Stimulated activated CD8-positive, alpha-beta memory T cell treated with anti-CD3 and anti-CD28 coated beads, Interleukin-15, amount 100 ng/mL, for 1 hour (primary cell): ENCODE results near the gene CCDC97.
A peak's percentile ranks its signal among the peaks of the same experiment; 100 is the strongest.

Experiments used
- DNase-seq: peaks from one replicate; pipeline ENCODE4 v3.0.0-alpha.2; 2020; ENCODE audit warnings: low read depth

CCDC97 gene

DNA sequence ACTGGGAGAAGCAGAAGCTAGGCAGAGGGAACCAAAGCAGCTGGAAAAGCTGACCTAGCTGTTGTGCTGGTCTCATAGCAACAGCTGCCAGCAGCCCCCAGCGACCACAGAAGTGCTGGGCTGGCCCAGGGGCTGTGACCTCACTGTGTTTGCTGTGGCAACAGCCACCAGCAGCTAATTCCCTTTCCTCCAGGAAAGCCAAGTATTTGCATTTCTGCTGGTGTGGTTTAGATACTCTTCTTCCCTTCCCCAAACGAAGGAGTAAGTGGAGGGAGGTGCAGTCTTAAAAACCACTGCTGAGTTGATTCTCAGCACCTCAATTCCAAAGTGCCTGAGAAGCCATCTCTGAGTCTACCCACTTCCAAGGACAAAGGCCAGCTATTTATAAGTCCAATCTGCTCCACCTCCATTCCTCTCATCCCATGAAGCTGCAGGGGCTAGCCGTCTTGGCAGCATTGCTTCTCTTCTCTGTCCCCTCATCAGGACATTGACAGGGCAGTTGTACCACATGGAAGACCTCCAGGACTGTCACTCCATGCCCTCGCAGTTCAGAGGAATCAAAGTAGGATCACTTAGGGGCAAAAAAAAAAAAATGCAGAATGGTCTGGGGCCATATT lies 11.5 kb upstream of the CCDC97 start:
- DNase-seq: no peak

DNA sequence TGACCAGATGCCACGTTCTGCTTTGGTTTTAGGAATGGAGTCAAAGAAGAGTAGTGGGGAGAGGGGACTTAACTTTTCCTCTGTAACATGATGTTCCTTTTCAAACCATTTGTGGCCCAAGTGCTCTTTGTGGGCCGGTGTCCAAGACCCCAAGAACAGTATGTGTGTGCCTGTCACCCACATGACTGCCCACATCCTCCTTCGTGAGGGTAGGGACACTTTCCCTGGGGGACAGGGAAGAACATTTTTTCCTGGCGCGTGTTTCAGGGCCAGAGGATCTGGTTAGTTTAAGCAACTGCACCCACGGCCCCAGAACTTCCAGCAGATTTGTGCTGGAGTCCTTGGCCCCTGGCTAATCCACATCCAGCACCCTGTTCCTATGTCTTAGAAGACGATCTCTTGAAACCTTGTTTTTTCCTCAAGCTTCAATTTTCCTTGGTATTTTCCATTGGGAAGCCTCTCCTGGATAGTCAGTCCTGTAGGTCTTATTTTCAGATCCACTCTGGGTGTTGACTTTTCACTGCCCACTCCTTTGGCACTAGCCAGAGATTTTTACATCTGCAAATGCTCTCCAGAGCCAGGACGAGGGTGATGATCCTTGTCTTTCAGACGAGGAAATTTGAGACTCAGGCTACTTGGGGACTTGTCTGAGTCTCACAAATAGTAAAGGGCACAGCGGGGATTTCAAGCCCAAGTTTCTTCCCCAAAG lies 10.8 kb upstream of the CCDC97 start:
- DNase-seq: no peak

DNA sequence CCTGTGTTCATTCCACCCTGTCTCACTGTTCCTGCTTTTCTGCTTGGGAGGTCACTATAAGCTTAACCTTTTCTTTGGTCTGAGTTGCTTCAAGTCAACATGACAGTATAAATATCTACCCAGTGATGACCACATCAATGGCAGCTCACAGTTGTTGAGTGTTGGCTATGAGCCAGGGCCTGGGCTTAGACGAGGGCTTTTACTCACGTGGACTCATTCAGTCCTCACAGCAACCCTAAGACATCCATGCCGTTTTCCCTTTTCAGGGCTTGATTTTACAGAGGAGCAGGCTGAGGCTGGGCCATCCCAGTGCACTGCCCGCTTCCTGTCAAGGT lies 10.2 kb upstream of the CCDC97 start:
- DNase-seq: no peak

DNA sequence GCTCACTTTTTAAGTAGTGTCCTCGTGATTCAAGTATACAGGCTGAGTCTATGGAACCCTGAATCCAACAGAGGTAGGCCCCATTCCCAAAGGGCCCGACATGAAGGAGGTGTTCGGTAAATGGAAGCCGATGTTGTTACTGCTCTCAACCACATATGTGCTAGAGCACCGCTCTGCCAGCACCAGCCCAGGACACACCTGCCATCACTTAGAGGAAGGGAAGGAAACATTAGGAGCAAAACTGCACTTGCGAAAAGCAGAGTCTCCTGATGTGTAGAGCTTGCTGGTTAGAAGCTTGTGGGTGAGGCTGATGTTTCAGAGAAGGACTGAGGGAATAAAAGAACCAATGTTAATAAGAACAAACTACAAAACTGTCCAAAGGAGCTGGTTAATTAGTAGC lies 9.4 kb upstream of the CCDC97 start:
- DNase-seq: no peak

DNA sequence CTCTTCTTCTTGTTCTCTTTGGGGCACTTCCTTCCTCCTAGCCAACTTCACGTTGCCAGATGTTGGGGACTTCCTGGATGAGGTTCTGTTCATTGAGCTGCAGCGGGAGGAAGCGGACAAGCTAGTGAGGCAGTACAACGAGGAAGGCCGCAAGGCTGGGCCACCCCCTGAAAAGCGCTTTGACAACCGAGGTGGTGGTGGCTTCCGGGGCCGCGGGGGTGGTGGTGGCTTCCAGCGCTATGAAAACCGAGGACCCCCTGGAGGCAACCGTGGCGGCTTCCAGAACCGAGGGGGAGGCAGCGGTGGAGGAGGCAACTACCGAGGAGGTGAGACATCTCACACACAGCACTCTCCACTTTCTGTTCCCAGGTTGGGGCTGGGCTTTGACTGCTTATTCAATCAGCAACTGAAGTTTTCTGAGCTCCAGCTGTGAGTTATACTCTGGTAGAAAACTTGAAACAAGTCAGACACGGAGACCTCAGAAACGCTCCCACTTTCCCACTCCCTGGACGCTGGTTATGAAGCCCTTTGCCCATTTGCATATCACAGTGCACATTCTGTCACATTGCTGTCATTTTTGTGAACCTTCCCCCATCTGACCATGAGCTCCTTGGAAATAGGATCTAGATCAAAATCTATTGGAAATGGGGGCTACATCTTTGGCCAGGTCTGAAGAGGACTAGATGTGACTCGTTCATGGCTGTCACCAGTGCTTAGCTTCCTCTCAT lies 7.2 kb upstream of the CCDC97 start:
- DNase-seq: no peak

DNA sequence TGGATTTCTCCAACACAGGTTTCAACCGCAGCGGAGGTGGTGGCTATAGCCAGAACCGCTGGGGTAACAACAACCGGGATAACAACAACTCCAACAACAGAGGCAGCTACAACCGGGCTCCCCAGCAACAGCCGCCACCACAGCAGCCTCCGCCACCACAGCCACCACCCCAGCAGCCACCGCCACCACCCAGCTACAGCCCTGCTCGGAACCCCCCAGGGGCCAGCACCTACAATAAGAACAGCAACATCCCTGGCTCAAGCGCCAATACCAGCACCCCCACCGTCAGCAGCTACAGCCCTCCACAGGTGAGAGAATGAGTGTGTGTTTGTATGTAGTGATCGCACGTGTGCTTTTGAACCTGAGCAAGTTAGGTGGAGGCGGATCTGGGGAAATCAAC lies 6.0 kb upstream of the CCDC97 start:
- DNase-seq: no peak

DNA sequence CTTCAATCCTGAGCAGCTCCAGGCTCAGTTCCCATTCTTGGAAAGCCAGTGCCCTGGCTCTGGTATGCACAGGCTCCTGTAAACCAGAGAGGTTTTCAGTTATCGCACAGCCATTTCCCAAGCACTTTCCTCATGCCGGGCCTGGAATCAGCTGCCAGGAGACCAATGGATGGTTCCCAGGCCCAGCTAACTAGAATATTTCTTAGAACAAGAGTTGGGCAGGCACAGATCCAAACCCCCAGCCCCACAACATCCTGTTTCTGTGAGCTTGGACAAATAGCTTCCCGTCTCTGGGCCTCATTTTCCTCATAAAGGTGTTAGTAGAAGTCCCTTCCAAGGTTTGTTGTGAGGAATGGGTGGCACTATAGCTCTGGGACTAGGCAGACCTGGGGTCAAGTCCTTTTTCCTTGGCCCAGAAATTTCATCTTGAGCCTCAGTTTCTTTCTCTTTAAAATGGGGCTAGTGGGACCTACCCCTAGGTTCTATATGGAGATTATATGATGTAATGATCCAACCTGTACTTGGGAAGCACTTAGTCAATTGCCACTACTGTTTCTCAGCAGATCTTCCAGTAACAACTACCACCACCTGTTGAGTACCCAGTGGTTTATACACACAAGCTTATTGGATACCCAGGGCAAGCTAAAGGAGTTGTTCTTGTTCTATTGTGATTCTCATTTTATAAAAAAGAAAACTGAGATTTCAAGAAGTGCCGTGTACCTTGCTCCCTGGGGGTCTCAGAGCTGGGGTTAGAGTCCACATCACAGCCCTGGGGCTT lies 5.1 kb upstream of the CCDC97 start:
- no peak for DNase-seq

DNA sequence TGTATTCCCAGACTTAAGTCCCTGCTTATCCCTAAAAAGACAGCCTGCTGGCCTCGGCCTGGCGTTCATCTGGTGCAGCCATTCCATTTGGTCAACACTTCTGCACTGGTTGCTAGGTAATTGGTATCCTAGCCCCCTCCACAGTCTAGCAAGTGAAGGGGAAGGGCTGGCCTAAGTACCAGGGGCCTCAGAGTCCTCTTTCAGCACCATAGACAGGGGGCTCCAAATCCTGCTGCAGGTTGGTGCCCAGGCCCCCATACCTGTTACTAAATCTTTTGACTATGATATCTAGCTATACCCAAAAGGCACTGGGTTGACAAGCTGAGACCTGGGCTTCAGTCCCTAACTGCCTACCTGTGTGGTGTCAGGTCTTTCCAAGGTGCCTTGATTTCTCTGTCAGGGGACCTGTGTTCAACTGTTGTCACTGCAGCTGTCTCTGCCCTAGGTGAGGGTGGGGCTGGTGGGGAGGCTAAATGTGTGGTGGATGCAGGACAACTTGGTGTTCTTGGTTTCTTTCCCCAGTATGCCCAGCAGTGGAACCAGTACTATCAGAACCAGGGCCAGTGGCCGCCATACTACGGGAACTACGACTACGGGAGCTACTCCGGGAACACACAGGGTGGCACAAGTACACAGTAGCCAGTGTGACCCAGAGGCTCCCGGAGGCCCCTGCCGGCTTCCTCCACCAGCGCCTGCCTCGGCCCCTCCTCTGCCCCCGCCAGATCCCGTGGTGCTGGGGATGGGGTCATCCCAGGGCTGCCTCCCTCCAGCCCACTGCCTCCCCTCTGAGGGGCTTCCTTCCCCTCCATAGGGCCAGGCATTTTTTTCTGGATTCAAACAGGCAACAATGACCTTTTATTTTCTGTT lies 3.8 kb upstream of the CCDC97 start:
- no peak for DNase-seq

DNA sequence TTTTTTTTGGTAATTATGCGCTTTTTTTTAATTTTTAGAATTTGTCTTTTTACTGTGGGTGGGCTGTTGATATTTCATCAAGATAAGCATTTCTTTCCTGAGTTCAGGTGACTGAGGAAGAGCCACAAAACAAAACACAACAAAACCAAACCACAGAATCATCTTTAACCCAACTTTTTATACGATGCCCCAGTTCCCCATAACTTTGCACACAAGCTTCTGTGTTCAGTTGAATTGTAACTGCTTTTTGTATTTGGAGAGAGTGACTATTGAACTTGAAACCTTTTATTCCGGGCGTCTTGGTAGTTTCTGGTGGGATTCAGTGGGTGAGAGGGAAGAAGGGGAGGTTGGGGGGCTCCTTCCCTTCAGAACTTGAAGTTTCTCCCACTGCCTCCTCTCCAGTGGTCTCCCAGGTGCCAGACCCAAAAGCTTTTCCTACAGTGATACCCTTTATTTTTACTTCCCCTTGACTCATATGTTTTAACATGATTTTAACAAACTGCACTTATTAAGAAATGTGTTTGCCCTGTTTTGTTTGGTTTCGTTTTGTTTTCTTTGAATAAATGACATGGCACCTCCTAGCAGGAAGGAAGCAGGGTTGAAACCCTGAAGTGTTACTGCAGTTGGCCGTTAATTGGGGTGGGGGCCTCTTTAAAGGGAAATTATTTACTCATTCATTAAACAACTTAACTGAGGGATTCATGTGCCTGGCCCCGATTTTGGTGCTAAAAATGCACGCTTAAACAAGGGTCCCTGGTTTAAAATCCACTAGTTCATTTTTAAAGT lies 2.7 kb upstream of the CCDC97 start:
- no peak for DNase-seq

DNA sequence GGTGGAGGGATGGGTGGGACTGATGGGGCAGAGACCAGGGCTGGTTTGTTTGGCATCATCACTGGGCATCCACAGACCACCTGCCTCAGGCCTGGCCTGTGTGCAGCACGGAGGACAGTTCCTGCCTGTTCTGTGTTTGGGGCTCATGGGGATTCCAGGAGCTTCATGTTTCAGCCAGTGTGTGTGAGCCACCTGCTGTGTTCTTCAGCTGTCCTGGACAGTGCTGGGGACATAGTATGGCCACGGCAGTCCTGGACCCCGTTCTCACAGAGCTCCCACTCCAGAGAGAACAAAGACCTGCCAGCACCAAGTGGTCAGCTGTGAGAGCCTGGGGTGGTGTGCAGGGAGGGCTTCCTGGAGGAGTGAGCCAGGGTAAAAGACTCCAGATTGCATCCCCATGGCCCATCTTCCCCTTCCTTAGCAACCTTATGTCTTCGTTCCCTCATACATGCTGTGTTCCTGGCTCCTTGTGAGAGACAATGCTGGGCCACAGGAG lies 2.0 kb upstream of the CCDC97 start:
- DNase-seq: no peak

DNA sequence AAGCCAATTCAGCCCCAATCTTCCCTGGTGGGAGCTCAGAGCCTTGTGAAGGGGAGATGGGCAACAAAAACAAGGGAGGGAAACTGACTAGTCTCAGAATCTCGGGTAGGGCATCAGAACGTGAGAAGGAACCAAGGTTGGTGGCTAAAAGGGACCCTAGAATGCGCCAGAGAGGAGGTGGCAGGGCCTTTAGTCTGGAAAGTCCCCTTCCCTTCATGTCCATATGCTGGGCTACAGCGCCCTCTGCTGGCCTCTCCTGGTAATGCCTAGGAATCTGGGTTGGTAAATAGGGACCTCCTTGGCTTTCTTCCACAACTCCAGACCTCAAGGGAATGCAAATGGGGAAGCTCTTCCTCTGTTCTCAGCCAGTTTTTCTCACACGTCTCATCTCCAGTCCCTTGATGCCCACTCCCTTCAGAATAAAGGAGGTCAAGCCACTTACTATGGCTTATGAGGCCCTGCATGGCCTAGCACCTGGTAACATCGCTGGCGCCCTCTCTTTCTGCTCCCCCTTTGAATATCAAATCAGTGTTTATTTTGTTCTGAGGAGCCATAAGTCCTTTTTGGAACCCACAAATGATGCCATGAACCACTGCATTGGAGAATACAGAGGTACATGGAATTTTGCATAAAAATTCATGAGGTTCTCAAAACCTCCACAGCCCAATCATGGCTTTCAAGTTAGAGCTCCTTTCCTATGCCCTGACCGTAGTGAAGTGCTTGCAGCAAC lies 1.4 kb upstream of the CCDC97 start:
- peak; percentile 94 for DNase-seq

DNA sequence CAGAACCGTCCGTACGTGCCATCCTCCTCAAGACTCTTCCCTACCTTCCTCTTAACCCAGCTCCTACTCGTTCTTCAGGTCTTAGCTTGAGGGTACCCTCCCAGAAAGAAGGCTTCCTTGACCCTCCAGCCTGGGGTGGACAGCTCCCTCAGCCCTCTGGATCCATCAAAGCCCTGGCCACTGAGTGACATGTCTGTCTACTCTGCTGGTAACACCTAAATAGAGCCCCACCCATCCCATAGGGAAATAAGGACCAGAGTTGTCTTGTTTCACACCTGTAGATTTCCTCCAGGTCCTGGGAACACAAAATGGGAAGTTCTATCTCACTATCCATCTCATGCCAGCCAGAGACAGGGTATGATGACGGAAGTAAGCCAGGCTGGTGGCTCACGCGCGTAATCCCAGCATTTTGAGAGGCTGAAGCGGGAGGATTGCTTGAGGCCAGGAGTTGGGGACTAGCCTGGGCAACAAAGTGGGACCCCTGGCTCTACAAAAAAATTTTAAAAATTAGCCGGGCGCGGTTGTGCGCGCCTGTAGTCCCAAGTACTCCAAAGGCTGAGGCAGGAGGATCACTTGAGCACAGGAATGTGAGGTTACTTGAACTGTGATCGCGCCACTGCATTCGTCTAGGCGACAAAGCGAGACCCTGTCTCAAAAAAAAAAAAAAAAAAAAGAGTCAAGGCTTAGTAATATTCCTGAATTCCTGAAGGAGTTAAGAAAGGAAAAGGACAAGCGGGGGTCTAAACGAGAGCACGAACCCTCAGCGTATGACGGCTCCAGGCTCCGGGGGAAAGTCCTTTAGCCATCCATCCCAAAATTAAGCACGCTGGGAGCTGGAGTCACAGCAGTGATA lies 566 bp upstream of the CCDC97 start:
- DNase-seq: no peak

DNA sequence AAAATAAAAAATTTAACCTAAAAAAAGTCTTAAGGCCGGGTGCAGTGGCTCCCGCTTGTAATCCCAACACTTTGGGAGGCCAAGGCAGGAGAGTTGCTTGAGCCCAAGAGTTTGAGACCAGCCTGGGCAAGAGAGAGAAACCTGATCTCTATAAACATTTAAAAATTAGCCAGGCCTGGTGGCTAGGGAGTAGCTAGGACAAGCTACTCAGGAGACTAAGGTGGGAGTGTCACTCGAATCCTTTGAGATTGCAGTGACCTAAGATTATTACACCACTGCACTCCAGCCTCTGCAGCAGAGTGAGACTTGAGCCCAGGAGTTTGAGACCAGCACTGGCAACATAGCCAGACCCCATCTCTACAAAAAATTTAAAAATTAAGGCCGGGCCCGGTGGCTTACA lies 1.1 kb downstream of the CCDC97 start:
- no peak for DNase-seq

DNA sequence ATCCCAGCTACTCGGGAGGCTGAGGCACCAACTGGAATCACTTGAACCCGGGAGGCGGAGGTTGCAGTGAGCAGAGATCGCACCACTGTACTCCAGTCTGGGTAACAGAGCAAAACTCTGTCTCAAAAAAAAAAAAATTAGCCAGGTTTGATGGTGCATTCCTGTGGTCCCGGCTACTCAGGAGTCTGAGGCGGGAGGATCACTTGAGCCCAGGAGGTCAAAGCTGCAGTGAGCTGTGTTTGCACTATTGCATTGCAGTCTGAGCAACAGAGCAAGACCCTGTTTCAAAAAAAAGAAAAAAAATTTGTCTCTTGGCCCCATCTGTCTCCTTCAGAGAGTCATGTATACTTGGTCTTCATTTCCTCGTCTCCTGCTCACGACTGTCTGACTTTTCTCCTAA lies 1.6 kb downstream of the CCDC97 start:
- DNase-seq: no peak

DNA sequence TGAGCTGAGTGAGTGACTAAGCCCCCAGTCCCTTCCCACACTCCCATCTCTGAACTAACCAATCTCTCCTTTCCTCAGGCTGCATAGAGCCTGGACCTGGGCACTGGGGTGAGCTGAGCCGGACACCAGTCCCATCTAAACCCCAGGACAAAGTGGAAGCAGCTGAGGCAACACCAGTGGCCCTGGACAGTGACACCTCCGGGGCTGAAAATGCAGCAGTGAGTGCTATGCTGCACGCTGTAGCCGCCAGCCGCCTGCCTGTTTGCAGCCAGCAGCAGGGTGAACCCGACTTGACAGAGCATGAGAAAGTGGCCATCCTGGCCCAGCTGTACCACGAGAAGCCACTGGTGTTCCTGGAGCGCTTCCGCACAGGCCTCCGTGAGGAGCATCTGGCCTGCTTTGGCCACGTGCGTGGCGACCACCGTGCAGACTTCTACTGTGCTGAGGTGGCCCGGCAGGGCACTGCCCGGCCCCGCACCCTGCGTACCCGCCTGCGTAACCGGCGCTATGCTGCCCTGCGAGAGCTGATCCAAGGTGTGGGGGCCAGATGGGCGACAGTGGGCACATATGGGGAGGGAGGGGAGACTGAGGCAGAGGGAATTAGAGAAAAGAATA lies 6.4 kb downstream of the CCDC97 start:
- DNase-seq: no peak

DNA sequence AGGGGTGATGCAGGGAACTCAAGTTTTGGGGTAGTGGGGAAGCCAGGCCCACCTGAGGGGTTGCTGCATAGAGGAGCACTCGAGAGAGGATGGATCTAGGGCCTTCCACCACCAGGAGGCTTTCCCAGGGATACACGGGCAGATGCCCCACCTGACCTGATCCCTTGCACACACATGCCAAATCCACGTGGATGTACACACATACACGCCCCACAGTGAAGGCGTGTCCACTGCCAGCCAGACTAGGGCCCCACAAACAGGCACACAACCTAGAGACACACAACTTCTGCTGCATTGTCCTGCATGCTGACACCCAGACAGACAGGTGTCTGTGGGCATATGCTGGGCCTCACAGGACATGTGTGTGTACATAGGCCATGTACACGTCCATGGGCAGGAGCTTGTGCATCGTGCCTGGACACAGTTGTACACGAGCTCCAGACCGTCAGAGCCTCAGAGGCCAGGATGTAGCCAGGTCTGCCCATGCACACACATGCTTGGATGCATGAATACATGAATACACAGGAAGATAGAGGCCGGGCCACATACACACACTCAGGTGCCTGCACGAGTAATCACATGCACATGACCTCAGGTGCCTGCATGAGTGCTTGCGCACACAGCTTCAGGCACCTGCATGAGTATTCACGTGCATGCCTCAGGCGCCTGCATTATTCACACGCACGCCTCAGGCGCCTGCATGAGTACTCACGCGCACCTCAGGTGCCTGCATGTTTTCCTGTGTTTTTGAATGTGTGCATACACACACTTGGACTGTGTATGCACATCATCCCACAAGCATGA lies 8.9 kb downstream of the CCDC97 start:
- no peak for DNase-seq

DNA sequence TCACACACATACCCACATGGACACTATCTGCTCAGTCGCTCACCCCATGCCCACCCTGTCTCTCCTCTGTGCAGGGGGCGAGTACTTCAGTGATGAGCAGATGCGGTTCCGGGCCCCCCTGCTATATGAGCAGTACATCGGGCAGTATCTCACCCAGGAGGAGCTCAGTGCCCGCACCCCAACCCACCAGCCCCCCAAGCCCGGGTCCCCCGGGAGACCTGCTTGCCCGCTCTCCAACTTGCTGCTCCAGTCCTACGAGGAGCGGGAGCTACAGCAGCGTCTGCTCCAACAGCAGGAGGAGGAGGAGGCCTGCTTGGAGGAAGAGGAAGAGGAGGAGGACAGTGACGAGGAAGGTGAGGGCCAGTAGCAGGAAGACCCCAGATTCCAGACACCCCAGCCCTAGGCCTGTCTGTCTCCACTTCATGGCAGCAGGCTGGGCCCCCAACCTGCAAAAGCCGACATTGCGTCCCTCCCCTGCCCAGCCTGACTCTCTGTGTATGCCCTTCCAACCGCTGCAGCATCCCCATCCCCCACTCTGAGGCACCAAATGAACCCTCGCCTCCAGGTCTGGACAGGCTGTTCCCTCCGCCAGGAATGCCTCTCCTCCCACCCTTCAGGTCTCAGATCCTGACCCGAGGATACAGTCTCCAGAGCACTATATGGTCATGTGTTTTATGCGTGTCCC lies 9.7 kb downstream of the CCDC97 start:
- no peak for DNase-seq
